ENCODE data around the gene CDC14A. TPM values are rescaled to one million over a fixed set of nuclear protein-coding genes. Genes with fewer than 3 reads are reported as not detected.

The CDC14A gene
- total RNA-seq, 1 donor from 2014 or later = 6.3 TPM

- H3K27me3 Mint-ChIP-seq (ENCODE audit: low read depth, unreplicated experiment) = no peaks in the 10 kb centered on the region
- H3K9me3 Mint-ChIP-seq (ENCODE audit: unreplicated experiment) = no peaks in the 10 kb centered on the region
- Histone ChIP-seq H3K27me3 (ENCODE audit: insufficient read depth, low read length) (no peaks in the 10 kb centered on the region), H3K9ac (ENCODE audit: low read length) (no peak overlapping the region), H3K27ac (ENCODE audit: low read depth, low read length) (no peak overlapping the region), H3K4me3 (ENCODE audit: insufficient read depth, low read depth, low read length) (no peak overlapping the region), H2AFZ (ENCODE audit: low read depth, low read length) (no peak overlapping the region), H3K4me1 (ENCODE audit: insufficient read depth, low read length) (peaks cover 5% of the 10 kb centered on the region), H3K4me2 (ENCODE audit: low read length) (no peak overlapping the region), H4K20me1 (ENCODE audit: insufficient read depth, low read length) (peaks cover 4% of the 10 kb centered on the region), H3K36me3 (ENCODE audit: insufficient read depth, low read length) (no peaks in the 10 kb centered on the region), H3K79me2 (ENCODE audit: insufficient read depth, low read length) (no peaks in the 10 kb centered on the region), H3K9me3 (ENCODE audit: insufficient read depth, low read depth, low read length) (no peaks in the 10 kb centered on the region)
- no peaks in the 10 kb centered on the region for H3K36me3 Mint-ChIP-seq (ENCODE audit: low read depth, unreplicated experiment)
- no peak overlapping the region for H3K4me3 Mint-ChIP-seq (ENCODE audit: unreplicated experiment)
- FAIRE-seq = no peak
- H3K4me1 Mint-ChIP-seq (ENCODE audit: low read depth, unreplicated experiment) = peaks cover 6% of the 10 kb centered on the region
- TF ChIP-seq CTCF (IDR thresholded peaks at IDR 0.05; ENCODE audit: insufficient read depth, low read depth, low read length) = no peak
- TF ChIP-seq EZH2 (IDR thresholded peaks at IDR 0.05; ENCODE audit: insufficient read depth, low read length) = no peak
- no peak for DNase-seq (ENCODE audit: low read depth)
- H3K27ac Mint-ChIP-seq (ENCODE audit: unreplicated experiment) = no peak overlapping the region
These were observed 30.4 kb downstream of the CDC14A start for GRCh38 chr1:100382657-100383056.

- H3K4me1 ChIP-seq (ENCODE audit: insufficient read depth, low read length) = peaks cover 8% of the 10 kb centered on the region
- FAIRE-seq = no peak
These were observed 31.6 kb downstream of the CDC14A start for GRCh38 chr1:100383743-100384405.

More at GRCh38 chr1:100383743-100384405, 31.6 kb downstream of the CDC14A start:
- no peaks in the 10 kb centered on the region for H3K36me3 Mint-ChIP-seq (ENCODE audit: low read depth, unreplicated experiment)
- Histone ChIP-seq H3K36me3 (ENCODE audit: insufficient read depth, low read length) (no peaks in the 10 kb centered on the region), H3K9ac (ENCODE audit: low read length) (no peak overlapping the region), H3K4me3 (ENCODE audit: insufficient read depth, low read depth, low read length) (no peak overlapping the region), H2AFZ (ENCODE audit: low read depth, low read length) (no peak overlapping the region), H3K79me2 (ENCODE audit: insufficient read depth, low read length) (no peaks in the 10 kb centered on the region), H4K20me1 (ENCODE audit: insufficient read depth, low read length) (peaks cover 4% of the 10 kb centered on the region), H3K27me3 (ENCODE audit: insufficient read depth, low read length) (no peaks in the 10 kb centered on the region), H3K4me2 (ENCODE audit: low read length) (no peak overlapping the region), H3K27ac (ENCODE audit: low read depth, low read length) (no peak overlapping the region), H3K9me3 (ENCODE audit: insufficient read depth, low read depth, low read length) (no peaks in the 10 kb centered on the region)
- TF ChIP-seq CTCF (IDR thresholded peaks at IDR 0.05; ENCODE audit: insufficient read depth, low read depth, low read length) = no peak
- TF ChIP-seq EZH2 (IDR thresholded peaks at IDR 0.05; ENCODE audit: insufficient read depth, low read length) = no peak
- H3K9me3 Mint-ChIP-seq (ENCODE audit: unreplicated experiment) = no peaks in the 10 kb centered on the region
- DNase-seq (ENCODE audit: low read depth) = no peak
- peaks cover 11% of the 10 kb centered on the region for H3K4me1 Mint-ChIP-seq (ENCODE audit: low read depth, unreplicated experiment)
- no peak overlapping the region for H3K27ac Mint-ChIP-seq (ENCODE audit: unreplicated experiment)
- H3K4me3 Mint-ChIP-seq (ENCODE audit: unreplicated experiment) = no peak overlapping the region
- no peaks in the 10 kb centered on the region for H3K27me3 Mint-ChIP-seq (ENCODE audit: low read depth, unreplicated experiment)

Data from astrocyte (in vitro differentiated cells and primary cell).